GM03348 (cell line): ENCODE results near the gene RBM42.
"Not testable (repeated sequence)": the region's sequence is repeated elsewhere in the genome, so short reads cannot be mapped to it uniquely, and the experiment has no call there.

Source experiments
- DNase-seq: peaks from one replicate; pipeline ENCODE4 v3.0.0; 2012; ENCODE audit warnings: low spot score

The RBM42 gene

DNA sequence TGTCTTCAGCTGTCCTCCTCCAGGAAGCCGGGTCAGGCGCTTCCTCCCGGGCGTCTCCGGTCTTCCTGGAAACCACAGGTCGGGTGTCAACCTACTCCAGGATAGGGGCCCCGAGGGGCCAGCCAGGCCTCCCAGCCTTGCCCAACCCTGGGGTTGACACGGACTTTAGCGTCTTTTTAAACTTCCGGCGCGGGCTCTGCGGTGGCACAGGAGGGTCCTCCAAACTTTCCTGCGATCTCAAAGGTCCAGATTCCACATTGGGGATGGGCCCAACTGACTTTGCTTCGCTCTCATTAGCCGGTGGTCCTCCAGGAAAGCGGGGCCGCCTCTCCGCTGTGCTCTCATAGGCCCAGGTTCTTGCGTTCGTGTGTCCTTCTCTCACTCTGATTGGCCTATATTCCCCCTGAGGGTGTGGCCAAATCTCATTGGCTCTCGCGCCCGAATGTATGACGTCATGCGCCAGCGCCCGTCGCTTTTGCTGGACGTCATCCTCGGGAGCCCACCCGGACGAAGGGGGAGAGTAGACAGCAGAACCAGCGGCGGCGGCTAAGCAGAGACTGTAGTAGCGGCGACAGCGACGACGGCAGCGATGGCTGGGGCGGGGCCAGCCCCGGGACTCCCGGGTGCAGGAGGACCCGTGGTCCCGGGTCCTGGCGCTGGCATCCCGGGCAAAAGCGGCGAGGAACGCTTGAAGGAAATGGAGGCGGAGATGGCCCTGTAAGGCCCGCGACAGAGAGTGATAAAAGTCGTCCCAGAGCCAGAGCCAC, at the start of gene RBM42:
TSS of gene RBM42 (plus strand) at position 472 of the 767 bp plus-strand sequence. CDS start at position 590, 118 bp downstream.
- DNase-seq = peak; percentile 99

GRCh38 chr19:35582760-35583159, 46.1 kb upstream of the RBM42 start:
- DNase-seq = no peak

- peak; percentile 29 for DNase-seq
Measured at GRCh38 chr19:35585848-35586247, 43.0 kb upstream of the RBM42 start, which contains the start of gene PMIS2. TSS of gene PMIS2 (plus strand) at chr19:35586173. CDS start at chr19:35586260, 87 bp downstream.

DNA sequence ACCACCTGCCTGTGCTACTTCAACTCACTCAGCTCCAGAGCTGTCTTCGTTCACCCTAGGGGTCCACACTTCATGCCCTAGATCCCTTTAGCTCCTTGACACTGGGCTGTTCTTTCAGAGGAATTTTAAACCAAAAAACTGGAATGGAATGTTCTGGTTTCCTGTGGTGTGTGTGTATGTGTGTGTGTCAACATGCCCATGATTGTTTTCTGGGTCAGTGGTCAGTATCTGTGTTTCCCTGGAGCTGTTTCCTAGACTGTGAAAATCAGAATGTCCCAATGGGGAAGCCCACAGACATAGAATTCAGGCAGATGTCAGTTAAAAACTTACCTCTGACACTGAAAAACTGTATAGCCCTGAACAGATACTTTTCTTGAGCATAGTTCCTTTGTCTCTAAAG, 41.5 kb upstream of the RBM42 start:
- DNase-seq = peak; percentile 15

DNA sequence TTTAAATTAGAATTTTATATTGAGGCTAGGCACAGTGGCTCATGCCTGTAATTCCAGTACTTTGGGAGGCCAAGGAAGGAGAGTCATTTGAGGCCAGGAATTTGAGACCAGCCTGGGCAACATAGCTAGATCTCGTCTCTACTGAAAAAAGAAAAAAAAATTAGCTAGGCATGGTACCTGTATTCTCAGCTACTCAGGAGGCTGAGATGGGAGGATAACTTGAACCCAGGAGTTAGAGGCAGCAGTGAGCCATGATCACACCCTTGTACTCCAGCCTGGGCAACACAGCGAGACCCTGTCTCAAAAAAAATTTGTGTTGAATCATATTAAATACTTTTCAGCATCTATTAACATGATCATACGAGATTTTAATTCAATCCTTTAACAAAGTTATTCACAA, 38.0 kb upstream of the RBM42 start:
- DNase-seq = no peak

GRCh38 chr19:35592226-35592625, 36.6 kb upstream of the RBM42 start:
- peak; percentile 63 for DNase-seq

DNA sequence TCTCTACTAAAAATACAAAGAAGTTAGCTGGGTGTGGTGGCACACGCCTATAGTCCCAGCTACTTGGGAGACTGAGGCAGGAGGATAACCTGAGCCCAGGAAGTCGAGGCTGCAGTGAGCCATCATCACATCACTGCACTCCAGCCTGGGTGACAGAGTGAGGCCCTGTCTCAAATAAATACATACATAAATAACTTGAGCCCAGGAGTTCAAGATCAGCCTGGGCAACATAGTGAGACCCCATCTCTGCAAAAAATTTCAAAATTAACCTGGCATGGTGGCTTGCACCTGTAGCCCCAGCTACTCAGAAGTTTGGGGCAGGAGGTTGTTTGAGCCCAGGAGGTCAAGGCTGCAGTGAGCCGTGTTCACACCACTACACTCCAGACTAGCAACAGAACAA, 33.8 kb upstream of the RBM42 start:
- not testable (repeated sequence) for DNase-seq

GRCh38 chr19:35595928-35596327, 32.9 kb upstream of the RBM42 start:
- no peak for DNase-seq

DNA sequence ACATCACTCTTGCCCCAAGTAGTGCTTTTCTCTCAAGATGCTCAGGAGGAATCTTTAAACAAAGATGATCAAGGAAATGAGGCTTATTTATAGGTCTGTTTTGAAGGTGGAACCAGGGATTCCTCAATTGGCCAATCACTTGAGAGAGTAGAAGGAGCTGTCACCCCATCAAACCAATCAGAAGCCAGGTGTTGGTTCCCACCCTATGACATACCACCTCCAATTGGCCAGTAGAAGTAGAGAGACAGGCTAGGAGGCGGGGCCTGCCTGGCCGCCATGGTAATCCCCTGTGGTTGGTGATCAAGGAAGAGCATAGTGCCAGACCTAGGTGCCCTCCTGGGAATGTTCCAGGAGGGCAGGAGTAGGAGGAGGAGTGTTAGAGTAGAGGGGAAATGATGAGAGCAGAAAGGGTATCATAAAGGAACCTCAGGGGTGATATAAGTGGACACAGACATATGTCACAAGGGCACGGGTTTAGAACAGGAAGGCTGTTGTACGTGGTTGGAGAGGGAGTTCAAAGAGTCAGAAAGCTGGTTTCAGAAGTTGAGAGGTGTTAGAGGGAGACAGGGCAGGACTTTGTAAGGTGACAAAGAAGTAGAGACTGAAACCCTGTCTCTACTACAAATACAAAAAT, 32.4 kb upstream of the RBM42 start:
- no peak for DNase-seq

DNA sequence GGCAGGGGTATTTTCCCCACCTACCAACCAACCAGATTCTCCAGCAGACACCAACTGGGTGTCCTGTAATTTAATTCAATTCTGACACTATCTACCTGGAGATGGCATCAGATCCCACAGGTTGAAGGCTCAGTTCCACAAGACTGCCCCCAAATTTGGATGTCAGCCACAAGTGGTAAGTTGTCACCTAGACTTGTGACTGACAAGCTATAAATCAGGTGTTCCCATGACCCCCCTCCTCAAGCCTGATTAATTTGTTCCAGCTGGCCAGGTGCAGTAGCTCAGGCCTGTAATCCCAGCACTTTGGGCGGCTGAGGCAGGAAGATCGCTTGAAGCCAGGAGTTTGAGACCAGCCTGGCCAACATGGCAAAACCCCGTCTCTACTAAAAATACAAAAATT, 26.9 kb upstream of the RBM42 start:
- DNase-seq = no peak

- DNase-seq = not testable (repeated sequence)
Measured at GRCh38 chr19:35604436-35604835, 24.4 kb upstream of the RBM42 start.

GRCh38 chr19:35607170-35607569, 21.7 kb upstream of the RBM42 start:
- not testable (repeated sequence) for DNase-seq

DNA sequence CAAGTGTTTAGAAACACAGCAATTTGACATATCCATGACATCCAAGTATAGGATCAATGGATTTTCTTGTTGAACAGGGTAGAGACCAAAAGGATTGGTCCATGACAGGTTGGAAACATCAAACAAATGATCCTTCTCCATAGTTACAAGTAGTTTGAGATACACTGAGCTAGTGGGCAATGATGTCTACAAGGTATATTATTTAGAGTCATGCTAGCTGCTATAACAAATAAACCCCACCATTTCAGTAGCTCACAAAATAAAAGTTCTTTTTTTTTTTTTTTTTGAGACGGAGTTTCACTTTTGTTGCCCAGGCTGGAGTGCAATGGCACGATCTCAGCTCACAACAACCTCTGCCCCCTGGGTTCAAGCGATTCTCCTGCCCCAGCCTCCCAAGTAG, 21.2 kb upstream of the RBM42 start:
- no peak for DNase-seq

DNA sequence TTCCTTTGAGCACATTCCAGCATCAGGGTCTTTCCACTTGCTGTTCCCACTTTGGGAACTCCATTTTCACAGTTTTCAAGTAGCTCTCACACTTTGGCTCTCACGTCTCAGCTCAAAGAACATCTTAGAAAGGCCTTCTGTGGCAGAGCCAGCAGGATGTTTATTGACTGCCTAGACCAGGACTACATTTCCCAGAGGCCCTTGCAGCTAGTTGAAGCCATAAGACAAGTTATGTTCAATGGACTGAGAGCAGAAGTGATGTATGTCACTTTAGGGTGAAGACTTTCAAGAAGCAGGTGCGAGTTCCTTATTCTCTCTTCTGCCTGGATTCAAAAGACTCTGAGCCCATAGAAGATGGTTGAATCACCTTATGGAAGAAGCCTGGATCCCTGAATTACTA, 20.6 kb upstream of the RBM42 start:
- no peak for DNase-seq

DNA sequence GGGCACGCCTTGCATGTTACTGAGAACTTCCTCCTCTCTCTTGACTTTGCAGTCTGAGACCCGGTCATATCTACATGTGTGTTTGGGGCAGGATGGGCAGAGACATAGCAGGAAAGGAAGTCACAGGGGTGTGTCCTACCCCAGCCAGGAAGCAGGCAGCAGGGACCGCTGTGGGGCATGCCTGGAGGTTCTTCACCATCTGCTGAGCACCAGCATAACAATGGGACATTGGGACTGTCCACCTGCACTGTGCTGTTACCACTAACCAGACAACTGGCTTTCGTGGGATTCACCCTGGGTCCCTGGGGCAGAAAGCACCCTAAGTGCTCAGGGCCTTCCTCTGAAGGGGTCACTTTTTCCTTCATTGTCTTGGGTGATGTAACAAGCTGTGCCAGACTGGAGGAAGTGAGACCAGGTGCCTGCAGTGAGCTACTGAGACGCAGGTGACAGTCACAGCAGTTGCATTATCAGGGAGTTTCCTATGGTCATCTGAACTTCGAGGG, 18.9 kb upstream of the RBM42 start:
- no peak for DNase-seq

DNA sequence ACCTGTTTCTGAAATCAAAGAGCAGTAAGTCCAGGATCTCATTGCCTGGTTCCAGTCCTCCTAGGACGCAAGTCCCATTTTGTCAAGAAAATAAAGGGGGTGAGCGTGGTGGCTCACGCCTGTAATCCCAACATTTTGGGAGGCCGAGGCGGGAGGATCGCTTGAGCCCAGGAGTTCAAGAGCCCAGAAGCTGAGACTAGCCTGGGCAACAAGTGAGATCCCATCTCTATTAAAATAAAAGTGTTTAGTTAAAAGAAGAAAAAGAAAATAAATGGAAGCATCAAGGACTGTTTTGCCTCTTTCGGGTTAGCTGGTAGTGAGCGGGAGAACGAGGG, 16.6 kb upstream of the RBM42 start:
- DNase-seq = no peak

DNA sequence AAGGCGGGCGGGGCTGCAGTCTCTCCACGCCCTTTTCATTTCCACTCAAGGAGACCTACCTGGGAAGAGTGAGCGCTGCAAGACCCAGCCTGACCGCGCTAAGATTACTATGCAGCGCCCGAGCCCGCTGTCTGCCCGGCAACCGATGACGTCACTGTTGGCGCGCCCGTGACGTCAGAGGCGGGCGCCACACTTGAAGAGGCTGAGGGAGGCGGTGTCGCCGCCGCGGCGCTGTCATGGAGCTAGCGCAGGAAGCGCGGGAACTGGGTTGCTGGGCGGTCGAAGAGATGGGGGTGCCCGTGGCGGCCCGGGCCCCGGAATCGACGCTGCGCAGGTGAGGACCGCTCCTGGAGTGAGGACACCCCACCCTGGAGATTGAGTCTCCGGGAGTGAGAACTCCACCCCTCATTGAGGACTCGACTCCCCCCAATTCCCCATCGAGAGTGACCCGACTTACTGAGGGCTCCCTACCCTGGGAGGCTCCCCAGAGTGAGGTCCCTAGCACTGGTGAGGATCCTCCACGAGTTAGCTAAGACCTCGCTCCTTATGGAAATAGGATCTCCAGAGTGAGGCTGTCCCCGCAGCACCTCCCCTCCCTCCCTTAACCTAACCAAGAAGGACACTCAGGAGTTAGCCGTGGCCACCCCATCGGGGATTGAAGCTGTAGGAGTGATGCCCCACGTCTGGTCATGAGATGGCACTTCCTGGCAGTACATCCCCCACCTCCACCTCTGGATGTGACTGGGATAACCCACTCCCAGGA, 16.1 kb upstream of the RBM42 start, which contains the start of gene HAUS5:
TSS of gene HAUS5 (plus strand) at position 177 of the 763 bp plus-strand sequence. CDS start at position 237, 60 bp downstream.
- peak; percentile 97 for DNase-seq

GRCh38 chr19:35613574-35613973, 15.3 kb upstream of the RBM42 start:
- DNase-seq = no peak

DNA sequence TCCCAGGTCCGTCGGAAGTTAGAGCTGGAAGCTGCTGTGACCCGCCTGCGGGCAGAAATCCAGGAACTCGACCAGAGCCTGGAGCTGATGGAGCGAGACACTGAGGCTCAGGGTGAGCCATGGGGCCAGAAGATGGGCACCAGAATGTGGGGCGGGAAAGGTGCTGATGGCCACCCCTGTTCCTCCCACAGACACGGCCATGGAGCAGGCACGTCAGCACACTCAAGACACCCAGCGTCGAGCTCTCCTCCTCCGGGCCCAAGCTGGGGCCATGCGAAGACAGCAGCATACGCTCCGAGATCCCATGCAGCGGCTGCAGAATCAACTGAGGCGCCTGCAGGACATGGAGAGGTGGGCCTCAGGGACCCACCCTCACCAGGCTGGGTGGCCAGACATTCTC, 13.8 kb upstream of the RBM42 start:
- DNase-seq = no peak

DNA sequence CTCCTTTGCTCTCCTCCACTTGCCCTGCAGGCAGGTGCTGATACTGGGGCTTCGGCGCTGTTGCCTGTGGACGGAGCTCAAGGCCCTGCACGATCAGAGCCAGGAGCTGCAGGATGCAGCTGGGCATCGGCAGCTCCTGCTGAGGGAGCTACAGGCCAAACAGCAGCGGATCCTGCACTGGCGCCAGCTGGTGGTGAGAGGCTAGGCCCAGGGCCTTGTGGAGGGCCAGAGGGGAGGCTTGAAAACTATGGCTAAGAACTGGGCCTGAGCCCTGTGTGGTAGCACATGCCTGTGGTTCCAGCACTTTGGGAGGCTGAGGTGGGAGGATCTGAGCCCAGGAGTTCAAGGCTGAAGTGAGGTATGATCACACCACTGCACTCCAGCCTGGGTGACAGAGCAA, 10.0 kb upstream of the RBM42 start:
- no peak for DNase-seq

GRCh38 chr19:35619290-35619923, 9.4 kb upstream of the RBM42 start:
- no peak for DNase-seq

DNA sequence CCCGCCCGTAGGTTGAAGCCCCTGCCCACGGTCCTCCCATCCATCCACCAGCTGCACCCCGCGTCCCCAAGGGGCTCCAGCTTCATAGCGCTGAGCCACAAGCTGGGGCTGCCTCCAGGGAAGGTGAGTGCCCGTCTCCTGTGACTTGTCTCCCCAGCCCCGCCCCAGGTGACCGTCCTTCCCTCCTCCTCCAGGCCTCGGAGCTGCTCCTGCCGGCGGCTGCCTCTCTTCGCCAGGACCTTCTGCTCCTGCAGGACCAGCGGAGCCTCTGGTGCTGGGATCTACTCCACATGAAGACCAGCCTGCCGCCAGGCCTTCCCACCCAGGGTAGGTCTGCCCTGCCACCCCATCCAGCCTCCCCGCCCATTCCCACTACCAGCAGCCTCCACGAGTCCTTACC, 8.8 kb upstream of the RBM42 start:
- no peak for DNase-seq
